PC-3 (cell line): ENCODE data around the gene PRDM11. TPM values are rescaled to one million over a fixed set of nuclear protein-coding genes. Genes with fewer than 3 reads are reported as not detected.

Source experiments
- ATAC-seq: fragments of 200-7000 bp; cut with Tn5 transposase; 2 replicates; pipeline ENCODE4 v1.9.1; 2020; ENCODE audit warnings: mild to moderate bottlenecking, moderate library complexity
- BruUV-seq: library from RNA; stranded (reverse); fragments of 400-500 nt; replicated peaks from 2 replicates; lab custom pipeline; 2021; lab: Mats Ljungman, UMichigan
- CTCF ChIA-PET: fragments of 300-600 bp; sonication (Branson Sonifier 250); formaldehyde crosslinking; loops from one replicate; lab custom pipeline; 2022; ENCODE audit warnings: antibody characterized with exemption; lab: Charles Lee
- POLR2A ChIA-PET: fragments of 300-600 bp; sonication (Branson Sonifier 250); formaldehyde crosslinking; loops from one replicate; lab custom pipeline; 2022; ENCODE audit warnings: antibody characterized with exemption; ENCODE audit not compliant: unreplicated experiment; lab: Charles Lee
- DNase-seq: peaks from one replicate; pipeline ENCODE4 v3.0.0-alpha.2; 2015
- H2AFZ ChIP-seq: fragments of 300-600 bp; sonication (generic); 2 replicates; pipeline ENCODE4 v1.6.0; 2016; ENCODE audit warnings: antibody characterized with exemption, low read length
- H3F3A ChIP-seq: fragments of 300-600 bp; sonication (generic); one replicate; pipeline ENCODE4 v1.6.0; 2017; ENCODE audit warnings: antibody characterized with exemption, low read length, control low read depth, mild to moderate bottlenecking; ENCODE audit not compliant: unreplicated experiment
- H3K27ac ChIP-seq: fragments of 300-600 bp; sonication (generic); 2 replicates; pipeline ENCODE4 v1.5.1; 2016; ENCODE audit warnings: mild to moderate bottlenecking, low read length
- H3K27me3 ChIP-seq: fragments of 300-600 bp; sonication (generic); 2 replicates; pipeline ENCODE4 v1.6.1; 2016; ENCODE audit warnings: low read length, mixed read lengths
- H3K36me3 ChIP-seq: fragments of 300-600 bp; sonication (generic); 2 replicates; pipeline ENCODE4 v1.6.1; 2016; ENCODE audit warnings: low read depth, mixed run types, low read length, mixed read lengths
- H3K4me1 ChIP-seq: fragments of 300-600 bp; sonication (generic); 2 replicates; pipeline ENCODE4 v1.5.1; 2016; ENCODE audit warnings: low read length; ENCODE audit not compliant: insufficient read depth
- H3K4me2 ChIP-seq: fragments of 300-600 bp; sonication (generic); 2 replicates; pipeline ENCODE4 v1.6.0; 2016; ENCODE audit warnings: low read length
- H3K4me3 ChIP-seq: fragments of 300-600 bp; sonication (generic); 2 replicates; pipeline ENCODE4 v1.5.1; 2016; ENCODE audit warnings: mild to moderate bottlenecking, low read length, mixed read lengths
- H3K79me2 ChIP-seq: fragments of 300-600 bp; sonication (generic); 2 replicates; pipeline ENCODE4 v1.6.1; 2017; ENCODE audit warnings: low read length, mixed read lengths
- H3K9ac ChIP-seq: fragments of 300-600 bp; sonication (generic); 2 replicates; pipeline ENCODE4 v1.6.0; 2016; ENCODE audit warnings: mild to moderate bottlenecking, low read length
- H3K9me2 ChIP-seq: fragments of 300-600 bp; sonication (generic); replicated peaks from 2 replicates; pipeline ENCODE4 v1.6.1; 2016; ENCODE audit warnings: mixed run types, low read length, mixed read lengths
- H3K9me3 ChIP-seq: fragments of 300-600 bp; sonication (generic); 2 replicates; pipeline ENCODE4 v1.6.1; 2016; ENCODE audit warnings: low read length, mixed read lengths
- H4K20me1 ChIP-seq: fragments of 300-600 bp; sonication (generic); 2 replicates; pipeline ENCODE4 v1.6.1; 2016; ENCODE audit warnings: low read length, mixed read lengths
- EZH2 ChIP-seq: fragments of 300-600 bp; sonication (generic); IDR thresholded peaks from one replicate; pipeline ENCODE4 v1.6.1; 2017; ENCODE audit warnings: antibody characterized with exemption, mild to moderate bottlenecking, low read length; ENCODE audit not compliant: unreplicated experiment
- EZH2phosphoT487 ChIP-seq: fragments of 300-600 bp; sonication (generic); IDR thresholded peaks from 2 replicates; pipeline ENCODE4 v1.6.1; 2018; ENCODE audit warnings: mild to moderate bottlenecking, antibody characterized with exemption, low read length, borderline replicate concordance
- intact Hi-C: fragments of 100-400 bp; cut with micrococcal nuclease; formaldehyde crosslinking; loops from 2 replicates; pipeline ENCODE4 v1.9.0; 2023
- total RNA-seq: library from RNA; depleted of rRNA; stranded (reverse); fragments of >200 nt; gene quantifications from 2 replicates; pipeline ENCODE4 v1.2.3, GENCODE V29; 2014
- TF ChIP-seq, protein P1 (sequence below): fragments of 300-600 bp; sonication (generic); conservative IDR thresholded peaks from 2 replicates; pipeline ENCODE4 v1.5.1; 2017; ENCODE audit warnings: antibody characterized with exemption, low read depth, mild to moderate bottlenecking, low read length

Gene PRDM11
- total RNA-seq, 1 experiment from 2014 or later, result 5.0 TPM

GRCh38 chr11:45262900-45263299, 116.5 kb downstream of the PRDM11 start:
- no peaks in the 10 kb centered on the region for H3F3A ChIP-seq
- H3K27ac ChIP-seq, result no peak overlapping the region
- TF ChIP-seq, protein P1, sequence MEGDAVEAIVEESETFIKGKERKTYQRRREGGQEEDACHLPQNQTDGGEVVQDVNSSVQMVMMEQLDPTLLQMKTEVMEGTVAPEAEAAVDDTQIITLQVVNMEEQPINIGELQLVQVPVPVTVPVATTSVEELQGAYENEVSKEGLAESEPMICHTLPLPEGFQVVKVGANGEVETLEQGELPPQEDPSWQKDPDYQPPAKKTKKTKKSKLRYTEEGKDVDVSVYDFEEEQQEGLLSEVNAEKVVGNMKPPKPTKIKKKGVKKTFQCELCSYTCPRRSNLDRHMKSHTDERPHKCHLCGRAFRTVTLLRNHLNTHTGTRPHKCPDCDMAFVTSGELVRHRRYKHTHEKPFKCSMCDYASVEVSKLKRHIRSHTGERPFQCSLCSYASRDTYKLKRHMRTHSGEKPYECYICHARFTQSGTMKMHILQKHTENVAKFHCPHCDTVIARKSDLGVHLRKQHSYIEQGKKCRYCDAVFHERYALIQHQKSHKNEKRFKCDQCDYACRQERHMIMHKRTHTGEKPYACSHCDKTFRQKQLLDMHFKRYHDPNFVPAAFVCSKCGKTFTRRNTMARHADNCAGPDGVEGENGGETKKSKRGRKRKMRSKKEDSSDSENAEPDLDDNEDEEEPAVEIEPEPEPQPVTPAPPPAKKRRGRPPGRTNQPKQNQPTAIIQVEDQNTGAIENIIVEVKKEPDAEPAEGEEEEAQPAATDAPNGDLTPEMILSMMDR, result no peak
- TF ChIP-seq EZH2phosphoT487, result no peak
- no peak for TF ChIP-seq EZH2
- no peak overlapping the region for H3K4me3 ChIP-seq
- H3K4me2 ChIP-seq, result no peak overlapping the region
- H3K27me3 ChIP-seq, result no peaks in the 10 kb centered on the region
- H2AFZ ChIP-seq, result no peak overlapping the region
- ChIA-PET POLR2A (no interaction called here), CTCF (no interaction called here)
- no peaks in the 10 kb centered on the region for H3K36me3 ChIP-seq
- BruUV-seq, result no TSS peak
- no peak overlapping the region for H3K9ac ChIP-seq
- H3K79me2 ChIP-seq, result no peaks in the 10 kb centered on the region
- intact Hi-C loops, result no loop called here
- no peaks in the 10 kb centered on the region for H3K9me3 ChIP-seq
- ATAC-seq (no peak), DNase-seq (no peak)
- H3K9me2 ChIP-seq, result no peaks in the 10 kb centered on the region
- peaks cover 29% of the 10 kb centered on the region for H3K4me1 ChIP-seq
- H4K20me1 ChIP-seq, result no peaks in the 10 kb centered on the region

DNA sequence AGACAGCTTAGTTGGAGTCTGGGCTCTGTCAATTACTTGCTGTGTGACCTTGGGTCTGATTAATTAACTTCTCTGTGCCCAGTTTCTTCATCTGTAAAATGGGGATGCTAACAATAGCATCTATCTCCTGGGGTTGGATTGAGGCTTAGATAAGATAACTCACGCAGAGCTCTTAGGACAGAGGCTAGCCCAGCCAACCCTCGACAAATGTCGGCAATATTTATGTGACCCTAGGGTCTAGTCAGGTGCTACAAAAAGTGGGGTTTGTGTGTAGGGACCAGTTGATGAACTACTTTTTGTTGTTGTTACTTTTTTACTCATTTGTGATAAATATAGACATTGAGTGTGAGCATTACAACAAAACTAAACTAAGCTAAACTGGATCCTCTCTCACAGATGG, 117.3 kb downstream of the PRDM11 start:
- BruUV-seq, result no TSS peak
- no peak for TF ChIP-seq EZH2
- no peak overlapping the region for H3K4me2 ChIP-seq
- H3K9ac ChIP-seq, result no peak overlapping the region
- CTCF ChIA-PET, result no interaction called here
- H3K4me3 ChIP-seq, result no peak overlapping the region
- no peaks in the 10 kb centered on the region for H3K79me2 ChIP-seq
- no peaks in the 10 kb centered on the region for H3K36me3 ChIP-seq
- no peak overlapping the region for H2AFZ ChIP-seq
- H3K9me3 ChIP-seq, result no peaks in the 10 kb centered on the region
- no peaks in the 10 kb centered on the region for H3K9me2 ChIP-seq
- H3F3A ChIP-seq, result no peaks in the 10 kb centered on the region
- DNase-seq (no peak), ATAC-seq (no peak)
- peaks cover 29% of the 10 kb centered on the region for H3K4me1 ChIP-seq
- H4K20me1 ChIP-seq, result no peaks in the 10 kb centered on the region
- intact Hi-C loops, result no loop called here
- POLR2A ChIA-PET, result interaction anchor here (0.5 kb wide), 1 partner anchor 346 kb away, joined by 3 read pairs; no protein-coding TSS in a partner anchor
- no peak overlapping the region for H3K27ac ChIP-seq
- no peaks in the 10 kb centered on the region for H3K27me3 ChIP-seq

- H2AFZ ChIP-seq, result no peak overlapping the region
- no peak overlapping the region for H3K9ac ChIP-seq
- DNase-seq (peak; percentile 82), ATAC-seq (peak; percentile 94)
- H3K27me3 ChIP-seq, result 0 out of 2 replicates have a peak, but pooled peaks cover 4% of the 10 kb centered on the region
- ChIA-PET CTCF (no interaction called here), POLR2A (no interaction called here)
- peak overlapping the region; percentile 67 for H3K27ac ChIP-seq
- no TSS peak for BruUV-seq
- peak overlapping the region; percentile 43 for H3K4me2 ChIP-seq
- no peaks in the 10 kb centered on the region for H3K9me3 ChIP-seq
- no peaks in the 10 kb centered on the region for H3F3A ChIP-seq
- H3K4me3 ChIP-seq, result no peak overlapping the region
- H3K4me1 ChIP-seq, result peaks cover 17% of the 10 kb centered on the region
- intact Hi-C loops, result no loop called here
- H3K9me2 ChIP-seq, result no peaks in the 10 kb centered on the region
- H3K36me3 ChIP-seq, result no peaks in the 10 kb centered on the region
- H3K79me2 ChIP-seq, result no peaks in the 10 kb centered on the region
- H4K20me1 ChIP-seq, result no peaks in the 10 kb centered on the region
- no peak for TF ChIP-seq EZH2
- TF ChIP-seq, protein P1, result no peak
- no peak for TF ChIP-seq EZH2phosphoT487
Measured at GRCh38 chr11:45264839-45265515, 118.5 kb downstream of the PRDM11 start.
